Ureter (tissue), 1 donor: Measurements from ENCODE around the gene TAF9B. TPM values are rescaled to one million over a fixed set of nuclear protein-coding genes. Genes with fewer than 3 reads are reported as not detected.
"Not testable (repeated sequence)": the region's sequence is repeated elsewhere in the genome, so short reads cannot be mapped to it uniquely, and the experiment has no call there.

ENCODE experiments used
- DNase-seq: peaks from one replicate; pipeline ENCODE4 v3.0.0-alpha.2; 2020; ENCODE audit warnings: low spot score
- total RNA-seq: library from RNA; stranded (reverse); gene quantifications from one replicate; pipeline ENCODE4 v1.2.4, GENCODE V29; 2023
- donor health status: DM: yes; HTN: yes; CAD: no.

TAF9B gene
- total RNA-seq, 1 donor from 2014 or later, result 35.1 TPM

- no peak for DNase-seq
These were observed 22.7 kb downstream of the TAF9B start for GRCh38 chrX:78116766-78117165.

- no peak for DNase-seq
These were observed 23.1 kb downstream of the TAF9B start for GRCh38 chrX:78116365-78116764.

GRCh38 chrX:78111140-78111931, 28.1 kb downstream of the TAF9B start:
- no peak for DNase-seq

- DNase-seq, result no peak
These were observed 30.0 kb downstream of the TAF9B start for GRCh38 chrX:78109458-78109857.

- no peak for DNase-seq
These were observed 32.8 kb downstream of the TAF9B start for GRCh38 chrX:78106651-78106986.

- no peak for DNase-seq
These were observed 33.4 kb downstream of the TAF9B start for GRCh38 chrX:78105944-78106650.

- peak; percentile 60 for DNase-seq
These were observed 34.8 kb downstream of the TAF9B start for GRCh38 chrX:78104447-78105176.

- peak; percentile 95 for DNase-seq
These were observed 35.6 kb downstream of the TAF9B start, which contains the start of gene PGK1 for GRCh38 chrX:78103623-78104446. Gene PGK1 (plus strand): TSS chrX:78104248. CDS start chrX:78104341, 93 bp downstream.

- no peak for DNase-seq
These were observed 36.3 kb downstream of the TAF9B start for GRCh38 chrX:78103001-78103622.

GRCh38 chrX:78102091-78102490, 37.4 kb downstream of the TAF9B start:
- DNase-seq, result no peak

- no peak for DNase-seq
These were observed 41.3 kb downstream of the TAF9B start for GRCh38 chrX:78098108-78098507.

- DNase-seq, result no peak
These were observed 47.2 kb downstream of the TAF9B start for GRCh38 chrX:78092296-78092695.

- not testable (repeated sequence) for DNase-seq
These were observed 58.0 kb downstream of the TAF9B start for GRCh38 chrX:78081413-78081812.

Other genes with a start within 250 kb of the TAF9B start
- 63.3 TPM for gene MAGT1, start 244.2 kb downstream of the TAF9B start, total RNA-seq
- gene COX7B, start 240.2 kb downstream of the TAF9B start, total RNA-seq, result 325 TPM
- 27.1 TPM for gene ATP7A, start 229.0 kb downstream of the TAF9B start, total RNA-seq
- gene PGAM4, start 170.0 kb downstream of the TAF9B start, total RNA-seq, result not detected
- 359 TPM for gene PGK1, start 35.4 kb downstream of the TAF9B start, total RNA-seq
- gene CYSLTR1, start 188.0 kb upstream of the TAF9B start, total RNA-seq, result 3.8 TPM